GM23248 (cell line): ENCODE data around the gene ISCA1. TPM values are rescaled to one million over a fixed set of nuclear protein-coding genes. Genes with fewer than 3 reads are reported as not detected.

Source experiments
- DNase-seq: peaks from one replicate; pipeline ENCODE4 v3.0.0-alpha.2; 2015
- H2AFZ ChIP-seq: fragments of 200-600 bp; sonication (generic); 2 replicates; pipeline ENCODE4 v1.6.1; 2016; ENCODE audit warnings: antibody characterized with exemption
- H3F3A ChIP-seq: fragments of 200-600 bp; sonication (generic); 2 replicates; pipeline ENCODE4 v1.6.1; 2016; ENCODE audit warnings: mild to moderate bottlenecking, antibody characterized with exemption, mixed run types; ENCODE audit not compliant: insufficient read depth
- H3K27ac ChIP-seq: fragments of 200-600 bp; sonication (generic); 2 replicates; pipeline ENCODE4 v1.5.1; 2016; ENCODE audit warnings: mild to moderate bottlenecking
- H3K27me3 ChIP-seq: fragments of 200-600 bp; sonication (generic); replicated peaks from 2 replicates; pipeline ENCODE4 v1.6.1; 2016; ENCODE audit warnings: mild to moderate bottlenecking; ENCODE audit not compliant: insufficient read depth
- H3K36me3 ChIP-seq: fragments of 200-600 bp; sonication (generic); 2 replicates; pipeline ENCODE4 v1.6.1; 2016; ENCODE audit warnings: low read depth, mild to moderate bottlenecking
- H3K4me1 ChIP-seq: fragments of 200-600 bp; sonication (generic); 2 replicates; pipeline ENCODE4 v1.6.1; 2016; ENCODE audit warnings: mild to moderate bottlenecking; ENCODE audit not compliant: insufficient read depth
- H3K4me2 ChIP-seq: fragments of 200-600 bp; sonication (generic); one replicate; pipeline ENCODE4 v1.6.1; 2016; ENCODE audit warnings: mild to moderate bottlenecking; ENCODE audit not compliant: unreplicated experiment
- H3K4me3 ChIP-seq: fragments of 200-600 bp; sonication (generic); 2 replicates; pipeline ENCODE4 v1.5.1; 2016; ENCODE audit warnings: mild to moderate bottlenecking
- H3K79me2 ChIP-seq: fragments of 200-600 bp; sonication (generic); 2 replicates; pipeline ENCODE4 v1.6.1; 2016; ENCODE audit warnings: mild to moderate bottlenecking; ENCODE audit not compliant: insufficient read depth
- H3K9ac ChIP-seq: fragments of 200-600 bp; sonication (generic); 2 replicates; pipeline ENCODE4 v1.6.1; 2016; ENCODE audit warnings: mild to moderate bottlenecking
- H3K9me2 ChIP-seq: fragments of 200-600 bp; sonication (generic); 2 replicates; pipeline ENCODE4 v1.6.1; 2016; ENCODE audit warnings: mixed run types, mild to moderate bottlenecking, moderate library complexity; ENCODE audit not compliant: insufficient read depth
- H3K9me3 ChIP-seq: fragments of 200-600 bp; sonication (generic); one replicate; pipeline ENCODE4 v1.6.1; 2017; ENCODE audit warnings: low read depth
- H4K20me1 ChIP-seq: fragments of 200-600 bp; sonication (generic); 2 replicates; pipeline ENCODE4 v1.6.0; 2016; ENCODE audit not compliant: insufficient read depth
- EZH2 ChIP-seq: fragments of 200-600 bp; sonication (generic); IDR thresholded peaks from 2 replicates; pipeline ENCODE4 v1.6.1; 2018; ENCODE audit warnings: antibody characterized with exemption, mild to moderate bottlenecking; ENCODE audit not compliant: insufficient read depth, poor library complexity, severe bottlenecking
- EZH2phosphoT487 ChIP-seq: fragments of 200-600 bp; sonication (generic); IDR thresholded peaks from 2 replicates; pipeline ENCODE4 v1.6.1; 2018; ENCODE audit warnings: antibody characterized with exemption, moderate library complexity, mild to moderate bottlenecking, low read depth; ENCODE audit not compliant: insufficient read depth
- WGBS, 2 experiments: methylation state at CpG; one replicate each; pipeline ENCODE4 v1.1.6; 2015 to 2017; ENCODE audit warnings: low lambda C conversion rate in 2 of 2, low coverage in 1 of 2; ENCODE audit errors: missing lambda C conversion rate in 2 of 2; 5-methylcytosine and 5-hydroxymethylcytosine counted together
- in situ Hi-C: fragments of 300-500 bp; cut with MboI; formaldehyde crosslinking; loops from 2 replicates; pipeline ENCODE4 v1.15.0; 2020
- polyA plus RNA-seq: library from polyadenylated mRNA; unstranded; fragments of >200 nt; fragmentation: Nextera tagmentation; extraction: Ambion mirVana; gene quantifications from 2 replicates; pipeline ENCODE4 v1.2.1, GENCODE V29; 2016
- total RNA-seq: library from RNA; depleted of rRNA; stranded (reverse); fragments of >200 nt; shearing (Covaris generic); gene quantifications from 2 replicates; pipeline ENCODE4 v1.2.3, GENCODE V29; 2014

ISCA1 gene
- total and polyA plus RNA-seq, 2 experiments from 2014 or later, result 45.4 to 46.7 TPM

GRCh38 chr9:86304236-86304730, 21.9 kb upstream of the ISCA1 start:
- DNase-seq, result no peak
- Histone ChIP-seq H3K4me2 (no peak overlapping the region), H3K4me3 (no peak overlapping the region), H3K27ac (no peak overlapping the region), H2AFZ (no peak overlapping the region), H3K36me3 (peaks cover 96% of the 10 kb centered on the region), H3K79me2 (0 out of 2 replicates have a peak, but pooled peaks cover 8% of the 10 kb centered on the region), H3F3A (no peaks in the 10 kb centered on the region; the same call in 1 of the 2 replicates), H4K20me1 (no peaks in the 10 kb centered on the region), H3K9me2 (no peaks in the 10 kb centered on the region), H3K4me1 (no peaks in the 10 kb centered on the region), H3K9me3 (no peaks in the 10 kb centered on the region), H3K27me3 (no peaks in the 10 kb centered on the region), H3K9ac (no peak overlapping the region)
- no peak for TF ChIP-seq EZH2
- TF ChIP-seq EZH2phosphoT487, result no peak
- WGBS, 2 experiments, result 65% methylated on average over 3 of the region's 3 CpGs
- in situ Hi-C loops, result no loop called here

GRCh38 chr9:86303316-86303975, 21.1 kb upstream of the ISCA1 start:
- no peak for TF ChIP-seq EZH2phosphoT487
- TF ChIP-seq EZH2, result no peak
- no peak overlapping the region for H3K4me3 ChIP-seq
- no peak overlapping the region for H2AFZ ChIP-seq
- in situ Hi-C loops, result no loop called here
- no peaks in the 10 kb centered on the region for H3K9me2 ChIP-seq
- H3K4me1 ChIP-seq, result no peaks in the 10 kb centered on the region
- H3K27me3 ChIP-seq, result no peaks in the 10 kb centered on the region
- no peaks in the 10 kb centered on the region for H4K20me1 ChIP-seq
- 0 out of 2 replicates have a peak, but pooled peaks cover 8% of the 10 kb centered on the region for H3K79me2 ChIP-seq
- no peaks in the 10 kb centered on the region for H3K9me3 ChIP-seq
- no peaks in the 10 kb centered on the region; the same call in 1 of the 2 replicates for H3F3A ChIP-seq
- no peak overlapping the region for H3K27ac ChIP-seq
- WGBS, 2 experiments, result 83% methylated on average over 4 of the region's 4 CpGs
- no peak overlapping the region for H3K4me2 ChIP-seq
- H3K9ac ChIP-seq, result no peak overlapping the region
- peaks cover 96% of the 10 kb centered on the region for H3K36me3 ChIP-seq
- DNase-seq, result no peak

- H3K4me1 ChIP-seq, result no peaks in the 10 kb centered on the region
- no peak for DNase-seq
- H3K9me2 ChIP-seq, result no peaks in the 10 kb centered on the region
- no peaks in the 10 kb centered on the region; the same call in 1 of the 2 replicates for H3F3A ChIP-seq
- TF ChIP-seq EZH2 (no peak), EZH2phosphoT487 (no peak)
- no peak overlapping the region for H3K27ac ChIP-seq
- in situ Hi-C loops, result no loop called here
- no peaks in the 10 kb centered on the region for H3K27me3 ChIP-seq
- peaks cover 95% of the 10 kb centered on the region for H3K36me3 ChIP-seq
- H3K4me3 ChIP-seq, result no peak overlapping the region
- no peak overlapping the region for H3K9ac ChIP-seq
- WGBS, 2 experiments, result 3 to 9% methylated on average over 1 of the region's 1 CpG
- H4K20me1 ChIP-seq, result no peaks in the 10 kb centered on the region
- 0 out of 2 replicates have a peak, but pooled peaks cover 8% of the 10 kb centered on the region for H3K79me2 ChIP-seq
- no peak overlapping the region for H2AFZ ChIP-seq
- no peak overlapping the region for H3K4me2 ChIP-seq
- H3K9me3 ChIP-seq, result no peaks in the 10 kb centered on the region
Observed at GRCh38 chr9:86301686-86302085, 19.3 kb upstream of the ISCA1 start.

- TF ChIP-seq EZH2phosphoT487 (no peak), EZH2 (no peak)
- no peaks in the 10 kb centered on the region for H4K20me1 ChIP-seq
- no peak overlapping the region for H3K4me2 ChIP-seq
- H3K9ac ChIP-seq, result no peak overlapping the region
- H3F3A ChIP-seq, result no peaks in the 10 kb centered on the region; the same call in 1 of the 2 replicates
- peaks cover 94% of the 10 kb centered on the region for H3K36me3 ChIP-seq
- 95 to 96% methylated on average over 2 of the region's 2 CpGs for WGBS, 2 experiments
- H3K9me2 ChIP-seq, result no peaks in the 10 kb centered on the region
- H2AFZ ChIP-seq, result no peak overlapping the region
- no peak overlapping the region for H3K4me3 ChIP-seq
- H3K4me1 ChIP-seq, result no peaks in the 10 kb centered on the region
- H3K27me3 ChIP-seq, result no peaks in the 10 kb centered on the region
- H3K79me2 ChIP-seq, result no peaks in the 10 kb centered on the region
- H3K9me3 ChIP-seq, result no peaks in the 10 kb centered on the region
- DNase-seq, result no peak
- in situ Hi-C loops, result no loop called here
- no peak overlapping the region for H3K27ac ChIP-seq
Observed at GRCh38 chr9:86300701-86301100, 18.4 kb upstream of the ISCA1 start.
